HepG2 (cell line): ENCODE results near the gene PALM3. TPM values are rescaled to one million over a fixed set of nuclear protein-coding genes. Genes with fewer than 3 reads are reported as not detected.

Source experiments
- ATAC-seq: fragments of 200-7000 bp; cut with Tn5 transposase; 3 replicates; pipeline ENCODE4 v1.9.1; 2020; ENCODE audit warnings: mild to moderate bottlenecking, moderate library complexity
- BruUV-seq: library from RNA; stranded (reverse); fragments of 400-500 nt; replicated peaks from 2 replicates; lab custom pipeline; 2021; lab: Mats Ljungman, UMichigan
- CTCF ChIA-PET: fragments of 300-600 bp; formaldehyde crosslinking; extraction: SDS; loops from one replicate; lab custom pipeline; 2021; ENCODE audit warnings: low total read pairs, inconsistent platforms, low intra/inter-chr PET ratio; lab: Yijun Ruan, JAX
- POLR2A ChIA-PET: fragments of 350-600 bp; sonication (Branson Sonifier 250); formaldehyde crosslinking; loops from one replicate; lab custom pipeline; 2020; ENCODE audit warnings: antibody characterized with exemption, inconsistent platforms; lab: Yijun Ruan, JAX
- DNase-seq: peaks from one replicate; pipeline ENCODE4 v3.0.0-alpha.2; 2015; ENCODE audit warnings: low spot score
- FAIRE-seq: peaks from 3 replicates; lab custom pipeline; 2011; peaks lifted over from hg19 to GRCh38; lab: Jason Lieb, UNC
- H2AFZ ChIP-seq: one replicate; pipeline ENCODE4 v1.6.1; 2011; ENCODE audit warnings: low read length, inconsistent platforms
- H3K27ac ChIP-seq: fragments of 300-600 bp; 3 replicates; pipeline ENCODE4 v1.8.0; 2011; ENCODE audit warnings: mixed run types, mild to moderate bottlenecking, mixed read lengths, low read length, inconsistent platforms; ENCODE audit not compliant: insufficient read depth; ENCODE audit errors: extremely low read length
- H3K27me3 ChIP-seq, 2 experiments: fragments of 200-600 bp in 1 of 2; 2 replicates in 1 of 2; 3 replicates in 1 of 2; pipeline versions ENCODE4 v1.6.0 to v1.8.0; 2011; ENCODE audit warnings: low read length in 2 of 2, mild to moderate bottlenecking in 2 of 2, moderate library complexity in 2 of 2, inconsistent platforms in 1 of 2; ENCODE audit not compliant: insufficient read depth in 2 of 2, control insufficient read depth in 1 of 2
- H3K36me3 ChIP-seq, 2 experiments: fragments of 200-600 bp in 1 of 2; replicated peaks in 1 of 2; 2 replicates in 1 of 2; 3 replicates in 1 of 2; pipeline versions ENCODE4 v1.5.1 to v1.8.0; 2011; ENCODE audit warnings: low read length in 2 of 2, inconsistent platforms in 1 of 2; ENCODE audit not compliant: insufficient read depth in 2 of 2, control insufficient read depth in 1 of 2
- H3K4me1 ChIP-seq: 2 replicates; pipeline ENCODE4 v1.5.1; 2012; ENCODE audit warnings: low read length, inconsistent platforms; ENCODE audit not compliant: insufficient read depth
- H3K4me2 ChIP-seq: 2 replicates; pipeline ENCODE4 v1.6.0; 2011; ENCODE audit warnings: low read depth, low read length, inconsistent platforms
- H3K4me3 ChIP-seq, 3 experiments: fragments of 200-600 bp in 1 of 3; sonication (generic), shearing (Covaris generic) in 1 of 3; replicated peaks in 1 of 3; 2 replicates each; pipeline ENCODE4 v1.5.1; 2011 to 2016; ENCODE audit warnings: low read length in 3 of 3, inconsistent platforms in 2 of 3, low read depth in 2 of 3, mild to moderate bottlenecking in 2 of 3, control low read depth in 1 of 3, mixed read lengths in 1 of 3; ENCODE audit not compliant: insufficient read depth in 1 of 3
- H3K79me2 ChIP-seq: one replicate; pipeline ENCODE4 v1.6.1; 2011; ENCODE audit warnings: low read length, inconsistent platforms; ENCODE audit not compliant: insufficient read depth
- H3K9ac ChIP-seq: 2 replicates; pipeline ENCODE4 v1.6.0; 2011; ENCODE audit warnings: mild to moderate bottlenecking, low read depth, low read length, inconsistent platforms; ENCODE audit not compliant: insufficient read depth
- H3K9me3 ChIP-seq: 2 replicates; pipeline ENCODE4 v1.5.1; 2012; ENCODE audit warnings: mild to moderate bottlenecking, low read length
- H4K20me1 ChIP-seq: 2 replicates; pipeline ENCODE4 v1.6.0; 2011; ENCODE audit warnings: inconsistent platforms, mild to moderate bottlenecking, low read length, moderate library complexity; ENCODE audit not compliant: insufficient read depth
- ELF3 ChIP-seq: IDR thresholded peaks from 2 replicates; pipeline ENCODE4 v1.6.1; 2016; ENCODE audit warnings: missing genetic modification reagents, missing compliant biosample characterization
- HIC2 ChIP-seq: sonication (generic); formaldehyde crosslinking; IDR thresholded peaks from 2 replicates; pipeline ENCODE4 v1.9.0; 2022; ENCODE audit warnings: low read depth, missing genetic modification reagents
- HNF4A ChIP-seq: sonication (generic); formaldehyde crosslinking; IDR thresholded peaks from 2 replicates; pipeline ENCODE4 v1.4.0; 2020; ENCODE audit warnings: missing genetic modification reagents
- HNF4G ChIP-seq, 2 experiments: sonication (generic) in 1 of 2; formaldehyde crosslinking in 1 of 2; IDR thresholded peaks; 2 replicates each; pipeline versions ENCODE4 v1.4.0 to v1.6.1; 2011 to 2020; ENCODE audit warnings: borderline replicate concordance in 2 of 2, low read depth in 2 of 2, mild to moderate bottlenecking in 2 of 2, low read length in 1 of 2, missing genetic modification reagents in 1 of 2, moderate library complexity in 1 of 2
- NBN ChIP-seq: fragments of 450-650 bp; conservative IDR thresholded peaks from 2 replicates; pipeline ENCODE4 v1.6.1; 2017
- UBTF ChIP-seq: sonication (generic); formaldehyde crosslinking; IDR thresholded peaks from 2 replicates; pipeline ENCODE4 v1.4.0; 2020; ENCODE audit warnings: mild to moderate bottlenecking, missing genetic modification reagents
- XBP1 ChIP-seq: sonication (generic); formaldehyde crosslinking; IDR thresholded peaks from 2 replicates; pipeline ENCODE4 v1.5.0; 2020; ENCODE audit warnings: missing genetic modification reagents
- ZNF121 ChIP-seq: sonication (generic); formaldehyde crosslinking; IDR thresholded peaks from 2 replicates; pipeline ENCODE4 v1.5.0; 2020; ENCODE audit warnings: mild to moderate bottlenecking, missing genetic modification reagents
- ZNF629 ChIP-seq: sonication (generic); formaldehyde crosslinking; conservative IDR thresholded peaks from 2 replicates; pipeline ENCODE4 v1.5.0; 2020; ENCODE audit warnings: missing genetic modification reagents
- ZNF839 ChIP-seq: sonication (generic); formaldehyde crosslinking; IDR thresholded peaks from 2 replicates; pipeline ENCODE4 v1.4.0; 2020; ENCODE audit warnings: missing genetic modification reagents, mild to moderate bottlenecking, borderline replicate concordance
- WGBS: methylation state at CpG from one replicate; pipeline ENCODE4 v1.1.6; 2017; ENCODE audit warnings: low lambda C conversion rate; 5-methylcytosine and 5-hydroxymethylcytosine counted together
- in situ Hi-C: cut with HindIII; loops from 2 replicates; pipeline ENCODE4 v1.10.0; 2017; ENCODE audit warnings: low pct_unique_long_range_greater_than_20kb; ENCODE audit not compliant: extremely low pct_ligation_motif_present
- intact Hi-C: fragments of 100-400 bp; cut with micrococcal nuclease; formaldehyde crosslinking; loops from one replicate; pipeline ENCODE4 v1.10.0; 2022; ENCODE audit not compliant: unreplicated experiment
- polyA plus RNA-seq, 8 experiments: library from polyadenylated mRNA; depleted of rRNA in 3 of 8; stranded (reverse) in 7 of 8; unstranded in 1 of 8; fragments of >200 nt; fragmentation: Illumina TruSeq in 4 of 8; extraction: Trizol in 4 of 8; gene quantifications; 2 replicates each; pipeline versions ENCODE4 v1.2.1 to v1.2.3, GENCODE V29; 2011 to 2016; ENCODE audit warnings: low read depth in 4 of 8, missing spikeins in 1 of 8, mixed read lengths in 1 of 8; ENCODE audit not compliant: insufficient read depth in 1 of 8
- total RNA-seq, 5 experiments: library from RNA; depleted of rRNA; stranded (reverse); fragments of >200 nt; fragmentation: Illumina TruSeq; extraction: Trizol; gene quantifications; 2 replicates each; pipeline ENCODE4 v1.2.3, GENCODE V29; 2016; ENCODE audit warnings: low read depth in 1 of 5

The PALM3 gene
- total and polyA plus RNA-seq, 2 of the 13 experiments (the other 11 are each of a cell fraction or from before 2014, with no cell fraction given) = 0.79 to 2.4 TPM

GRCh38 chr19:14111486-14111885, 49.6 kb upstream of the PALM3 start:
- Histone ChIP-seq H3K4me1 (peaks cover 57% of the 10 kb centered on the region), H3K36me3 (no peaks in the 10 kb centered on the region), H3K9ac (no peak overlapping the region), H3K27ac (no peak overlapping the region), H3K27me3 (no peaks in the 10 kb centered on the region), H3K79me2 (peaks cover 7% of the 10 kb centered on the region), H3K9me3 (no peaks in the 10 kb centered on the region), H4K20me1 (no peaks in the 10 kb centered on the region), H2AFZ (no peak overlapping the region), H3K4me3 (no peak overlapping the region), H3K4me2 (no peak overlapping the region)
- TF ChIP-seq NBN (no peak), ZNF121 (CRISPR knock-in tag) (peak; percentile 59), UBTF (CRISPR knock-in tag) (0 out of 2 replicates have a peak, but pooled peaks have one; percentile 15)
- POLR2A ChIA-PET = no interaction called here
- intact Hi-C loops = no loop called here
- BruUV-seq = no TSS peak
- FAIRE-seq (no peak), DNase-seq (no peak), ATAC-seq (no peak)
- in situ Hi-C loops = no loop called here
- WGBS = 100% methylated on average over 1 of the region's 1 CpG
- CTCF ChIA-PET = no interaction called here

- BruUV-seq = no TSS peak
- CTCF ChIA-PET = no interaction called here
- Histone ChIP-seq H3K27me3 (no peaks in the 10 kb centered on the region), H3K4me3 (no peak overlapping the region), H3K27ac (no peak overlapping the region), H3K4me1 (peaks cover 48% of the 10 kb centered on the region), H3K4me2 (no peak overlapping the region), H4K20me1 (no peaks in the 10 kb centered on the region), H2AFZ (no peak overlapping the region), H3K9me3 (no peaks in the 10 kb centered on the region), H3K79me2 (no peaks in the 10 kb centered on the region), H3K36me3 (peaks cover 0 to 2% of the 10 kb centered on the region in 2 experiments; a peak in 1 of 5 replicates), H3K9ac (no peak overlapping the region)
- intact Hi-C loops = no loop called here
- FAIRE-seq (no peak), ATAC-seq (no peak), DNase-seq (no peak)
- in situ Hi-C loops = no loop called here
- WGBS = no CpG with 5 or more reads among the region's 2 CpGs
- POLR2A ChIA-PET = no interaction called here
- TF ChIP-seq ZNF629 (CRISPR knock-in tag) (peak; percentile 89), ZNF839 (CRISPR knock-in tag) (no peak), HNF4G (IDR thresholded peaks at IDR 0.05; ENCODE audit: borderline replicate concordance, low read depth, low read length) (0 out of 2 replicates have a peak, but pooled peaks have one; percentile 15), HNF4G (CRISPR knock-in tag; IDR thresholded peaks at IDR 0.05; ENCODE audit: borderline replicate concordance, low read depth) (no peak), HNF4A (peak; percentile 10; the same call in 1 of the 2 replicates), HIC2 (peak; percentile 37; the same call in 1 of the 2 replicates), ELF3 (CRISPR knock-in tag) (no peak), XBP1 (CRISPR knock-in tag) (no peak)
These were observed 48.8 kb upstream of the PALM3 start for GRCh38 chr19:14110650-14111049.
